GM21423 (cell line): Measurements from ENCODE around the gene DCAF17.
"Not testable (repeated sequence)": the region's sequence is repeated elsewhere in the genome, so short reads cannot be mapped to it uniquely, and the experiment has no call there.

Experiments used
- ATAC-seq: cut with Tn5 transposase; IDR thresholded peaks from one replicate; pipeline ENCODE4 v1.9.1; 2021; ENCODE audit warnings: mild to moderate bottlenecking, moderate library complexity; ENCODE audit not compliant: unreplicated experiment

The DCAF17 gene

GRCh38 chr2:171447675-171448074 is 13.6 kb downstream of the DCAF17 start:
- no peak for ATAC-seq

DNA sequence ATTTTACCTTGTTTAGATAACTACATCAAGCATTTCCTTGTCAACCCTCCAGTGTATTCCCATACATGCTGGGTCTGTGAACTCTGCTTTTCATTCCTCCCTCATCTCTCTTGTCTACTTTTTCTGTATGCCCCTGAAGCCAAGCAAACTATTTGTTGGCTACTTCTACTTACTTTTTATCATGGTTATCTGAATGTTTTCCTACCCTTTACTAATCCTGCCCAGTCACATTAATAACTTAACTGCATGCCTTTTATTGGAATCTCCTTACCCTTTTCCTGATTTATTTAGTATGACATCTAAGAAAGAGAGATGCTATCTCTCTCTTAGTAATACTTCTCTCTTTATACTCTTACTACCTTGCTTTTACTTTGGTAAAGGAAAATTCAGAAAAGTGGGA is 17.0 kb downstream of the DCAF17 start:
- ATAC-seq = no peak

DNA sequence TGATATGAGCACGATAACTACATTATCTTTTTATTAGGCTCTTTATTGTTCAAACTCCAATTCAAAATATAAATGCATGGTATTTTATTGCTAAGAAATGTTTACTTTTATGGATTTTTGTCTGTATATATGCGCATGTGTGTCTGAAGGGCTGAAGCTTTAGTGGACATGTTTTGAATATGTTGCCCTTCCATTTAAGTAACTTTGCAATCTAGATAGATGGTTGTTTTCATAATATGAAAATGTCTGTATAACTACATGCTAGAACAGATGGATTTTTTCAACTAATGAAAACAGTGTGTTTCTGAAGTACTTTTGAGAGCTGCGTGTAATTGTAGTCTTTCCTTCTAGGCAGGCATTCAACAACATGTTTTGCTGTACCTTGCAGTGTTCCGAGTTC is 18.7 kb downstream of the DCAF17 start:
- ATAC-seq = no peak

- no peak for ATAC-seq
Measured at GRCh38 chr2:171459498-171459897, 25.5 kb downstream of the DCAF17 start.

- ATAC-seq = no peak
Measured at GRCh38 chr2:171460537-171460936, 26.5 kb downstream of the DCAF17 start.

- no peak for ATAC-seq
Measured at GRCh38 chr2:171469176-171469575, 35.1 kb downstream of the DCAF17 start.

DNA sequence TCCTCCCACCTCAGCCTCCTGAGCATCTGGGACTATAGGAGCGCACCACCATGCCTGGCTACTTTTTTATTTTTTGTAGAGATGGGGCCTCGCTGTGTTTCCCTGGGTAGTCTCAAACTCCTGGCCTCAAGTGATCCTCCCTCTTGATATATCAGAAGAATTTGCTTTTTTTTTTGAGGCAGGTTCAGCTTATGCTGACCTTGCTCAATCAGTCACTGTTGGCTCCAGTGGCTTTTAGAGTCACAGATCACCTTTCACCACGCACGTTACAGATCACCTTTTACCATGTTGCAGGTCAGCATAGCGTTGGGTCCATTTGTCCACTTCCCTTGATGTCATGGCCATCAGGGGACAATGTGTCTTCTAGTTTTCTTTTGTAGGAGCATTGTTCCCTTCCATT is 36.1 kb downstream of the DCAF17 start:
- no peak for ATAC-seq

GRCh38 chr2:171475979-171476378 is 42.0 kb downstream of the DCAF17 start:
- no peak for ATAC-seq

DNA sequence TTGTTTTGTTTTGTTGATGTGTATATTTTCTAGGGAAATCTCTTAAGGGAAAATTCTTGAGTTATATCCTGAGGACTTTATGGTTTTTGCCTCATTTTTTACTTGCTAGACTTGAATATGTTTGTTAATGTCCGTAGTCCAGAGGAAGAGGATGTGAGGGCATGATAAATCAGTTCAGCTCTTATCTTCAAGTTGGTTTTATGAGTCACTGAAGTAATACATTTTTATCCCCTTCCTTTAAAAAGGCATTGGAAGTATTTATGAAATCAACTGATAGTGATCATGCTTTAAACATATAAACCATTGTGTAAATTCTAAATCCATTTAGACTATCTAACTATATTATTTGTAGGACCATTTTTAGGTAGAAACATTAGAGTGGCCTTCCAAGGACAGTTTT is 44.3 kb downstream of the DCAF17 start:
- ATAC-seq = no peak

DNA sequence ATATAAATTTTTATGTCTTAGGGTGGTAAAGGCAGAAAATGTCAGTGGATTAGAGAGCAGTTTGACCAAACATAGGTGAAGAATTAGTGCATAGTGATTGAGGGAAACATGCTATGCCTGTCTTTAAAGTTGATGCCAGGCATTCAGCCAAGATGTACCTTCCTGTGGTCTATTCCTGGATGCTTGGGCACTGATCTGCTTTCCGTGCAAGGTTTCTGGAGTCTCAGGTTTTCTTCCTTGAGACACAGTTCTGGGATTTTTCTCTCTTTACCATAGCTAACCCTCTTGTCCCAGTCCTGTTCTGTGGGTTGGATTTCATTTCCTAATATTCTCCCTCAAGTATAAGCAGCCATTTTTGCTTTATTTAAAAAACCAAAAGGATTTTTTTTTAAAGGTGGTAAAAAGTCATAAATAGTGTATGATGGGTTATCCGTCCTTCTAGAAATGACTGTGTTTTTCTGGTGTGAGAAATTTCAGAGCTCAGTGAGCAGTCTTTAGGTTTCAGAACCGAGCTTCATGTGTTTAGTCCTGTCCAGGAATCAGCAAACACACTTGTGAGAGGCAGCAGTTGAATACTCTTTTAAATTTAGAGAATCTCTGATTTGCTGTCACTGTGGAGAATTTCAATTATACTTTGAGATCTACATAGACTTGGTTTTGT is 45.3 kb downstream of the DCAF17 start:
- no peak for ATAC-seq

DNA sequence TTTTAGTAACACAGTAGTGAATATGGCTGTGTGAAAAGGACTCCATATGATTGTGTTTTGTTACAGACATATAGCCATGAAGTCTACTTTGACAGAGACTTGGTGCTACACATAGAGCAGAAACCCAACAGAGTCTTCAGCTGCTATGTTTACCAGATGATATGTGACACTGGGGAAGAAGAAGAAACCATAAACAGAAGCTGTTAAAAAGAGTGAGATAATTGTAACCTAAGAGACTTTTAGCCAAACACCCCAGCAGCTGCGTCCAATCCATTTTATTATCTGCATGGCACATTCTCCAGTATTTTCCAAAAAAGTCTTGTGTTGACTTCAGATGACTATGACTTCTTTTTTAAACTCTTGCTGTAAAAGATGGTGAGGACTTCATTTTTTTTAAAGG is 46.9 kb downstream of the DCAF17 start:
- ATAC-seq = no peak

GRCh38 chr2:171482308-171482707 is 48.3 kb downstream of the DCAF17 start:
- no peak for ATAC-seq

- ATAC-seq = no peak
Measured at GRCh38 chr2:171482877-171483276, 48.9 kb downstream of the DCAF17 start.

- no peak for ATAC-seq
Measured at GRCh38 chr2:171483793-171484192, 49.8 kb downstream of the DCAF17 start.

GRCh38 chr2:171485116-171485515 is 51.1 kb downstream of the DCAF17 start:
- no peak for ATAC-seq

DNA sequence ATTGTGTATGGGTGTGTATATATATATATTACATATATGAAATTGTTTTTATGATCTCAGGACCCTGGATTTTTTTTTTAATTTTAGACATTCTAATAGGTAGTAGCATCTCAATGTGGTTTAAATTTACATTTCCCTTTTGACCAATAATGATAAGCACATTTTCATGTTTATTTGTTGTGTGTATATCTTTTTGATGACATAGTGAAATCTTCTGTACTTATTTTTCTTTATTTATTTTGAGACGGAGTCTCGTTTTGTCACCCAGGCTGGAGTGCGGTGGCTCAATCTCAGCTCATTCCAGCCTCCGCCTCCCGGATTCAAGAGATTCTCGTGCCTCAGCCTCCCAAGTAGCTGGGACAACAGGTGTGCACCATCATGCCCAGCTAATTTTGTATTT is 53.2 kb downstream of the DCAF17 start:
- no peak for ATAC-seq

DNA sequence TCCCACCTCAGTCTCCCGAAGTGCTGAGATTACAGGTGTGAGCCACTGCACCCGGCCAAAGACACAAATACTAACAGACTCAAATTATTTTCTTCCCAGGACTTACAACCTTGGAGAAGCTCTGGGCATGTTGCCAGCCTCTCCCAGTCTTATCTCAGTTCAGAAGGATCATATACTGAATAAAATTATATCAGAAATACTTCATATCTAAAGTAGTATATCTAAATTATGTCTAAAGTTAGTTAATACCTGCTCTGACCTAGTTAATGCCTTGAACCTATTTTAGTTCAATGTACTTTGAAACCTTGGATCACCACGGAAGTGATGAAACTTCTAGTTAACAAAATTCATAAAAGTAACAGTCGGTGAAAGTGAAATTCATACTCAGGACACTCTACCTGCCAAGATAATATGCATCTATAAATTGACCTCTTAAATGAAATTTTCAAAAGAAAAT is 53.8 kb downstream of the DCAF17 start:
- ATAC-seq = no peak

GRCh38 chr2:171490577-171490976 is 56.6 kb downstream of the DCAF17 start:
- no peak for ATAC-seq

DNA sequence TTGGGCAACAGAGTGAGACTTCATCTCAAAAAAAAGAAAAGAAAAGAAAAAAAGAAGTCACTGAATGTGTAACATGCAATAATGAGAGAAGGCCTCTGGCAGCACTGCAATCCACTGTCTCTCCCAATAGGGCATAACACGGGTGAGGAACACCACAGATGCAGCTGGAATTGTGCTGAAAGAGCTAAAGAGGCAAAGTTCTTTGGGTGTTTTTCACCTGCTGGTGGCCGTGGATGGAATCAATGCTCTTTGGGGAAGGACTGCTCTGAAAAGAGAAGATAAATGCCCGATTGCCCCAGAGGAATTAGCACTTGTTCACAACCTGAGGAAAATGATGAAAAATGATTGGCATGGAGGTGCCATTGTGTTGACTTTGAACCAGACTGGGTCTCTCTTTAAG is 57.3 kb downstream of the DCAF17 start:
- no peak for ATAC-seq

- no peak for ATAC-seq
Measured at GRCh38 chr2:171492664-171493063, 58.6 kb downstream of the DCAF17 start.

DNA sequence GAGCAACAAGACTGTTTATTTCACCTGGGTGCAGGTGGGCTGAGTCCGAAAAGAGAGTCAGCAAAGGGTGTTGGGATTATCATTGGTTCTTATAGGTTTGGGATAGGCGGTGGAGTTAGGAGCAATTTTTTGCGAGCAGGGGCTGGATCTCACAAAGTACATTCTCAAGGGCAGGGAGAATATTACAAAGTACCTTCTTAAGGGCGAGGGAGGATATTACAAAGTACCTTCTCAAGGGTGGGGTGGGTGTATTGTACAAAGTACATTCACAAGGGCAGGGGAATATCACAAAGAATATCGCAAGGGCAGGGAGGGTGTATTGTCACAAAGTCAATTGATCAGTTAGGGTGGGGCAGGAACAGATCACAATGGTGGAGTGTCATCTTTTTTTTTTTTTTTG is 63.6 kb downstream of the DCAF17 start:
- ATAC-seq = not testable (repeated sequence)

- no peak for ATAC-seq
Measured at GRCh38 chr2:171505374-171505773, 71.3 kb downstream of the DCAF17 start.
